Subcutaneous abdominal adipose tissue (tissue), 5 donors: ENCODE data around the gene SLC19A1.

ENCODE experiments used
- H3K27ac ChIP-seq: one replicate; pipeline ENCODE4 v1.7.0; 2013; ENCODE audit warnings: low read depth, mild to moderate bottlenecking, inconsistent platforms, low read length, moderate library complexity
- H3K27me3 ChIP-seq, 5 donors: one replicate each; pipeline ENCODE4 v1.7.0; 2013; ENCODE audit warnings: low read length in 5 of 5, inconsistent platforms in 1 of 5; ENCODE audit not compliant: control insufficient read depth in 5 of 5, insufficient read depth in 4 of 5
- H3K36me3 ChIP-seq, 5 donors: one replicate each; pipeline ENCODE4 v1.7.0; 2013; ENCODE audit warnings: low read length in 5 of 5; ENCODE audit not compliant: control insufficient read depth in 5 of 5, insufficient read depth in 5 of 5
- H3K4me1 ChIP-seq, 5 donors: one replicate each; pipeline ENCODE4 v1.7.0; 2013; ENCODE audit warnings: low read length in 5 of 5, mild to moderate bottlenecking in 3 of 5, moderate library complexity in 1 of 5; ENCODE audit not compliant: control insufficient read depth in 5 of 5, insufficient read depth in 5 of 5
- H3K4me3 ChIP-seq, 5 donors: one replicate each; pipeline ENCODE4 v1.7.0; 2013; ENCODE audit warnings: low read length in 5 of 5, low read depth in 1 of 5
- H3K9ac ChIP-seq, 5 donors: one replicate each; pipeline ENCODE4 v1.7.0; 2013; ENCODE audit warnings: low read length in 5 of 5, mild to moderate bottlenecking in 4 of 5, moderate library complexity in 3 of 5
- H3K9me3 ChIP-seq, 5 donors: one replicate each; pipeline ENCODE4 v1.7.0; 2013; ENCODE audit warnings: low read length in 5 of 5; ENCODE audit not compliant: control insufficient read depth in 5 of 5
- donor health status: healthy.
- donor health status: healthy.
- donor health status: healthy.
- donor health status: healthy.
- donor health status: healthy.

Gene SLC19A1

DNA sequence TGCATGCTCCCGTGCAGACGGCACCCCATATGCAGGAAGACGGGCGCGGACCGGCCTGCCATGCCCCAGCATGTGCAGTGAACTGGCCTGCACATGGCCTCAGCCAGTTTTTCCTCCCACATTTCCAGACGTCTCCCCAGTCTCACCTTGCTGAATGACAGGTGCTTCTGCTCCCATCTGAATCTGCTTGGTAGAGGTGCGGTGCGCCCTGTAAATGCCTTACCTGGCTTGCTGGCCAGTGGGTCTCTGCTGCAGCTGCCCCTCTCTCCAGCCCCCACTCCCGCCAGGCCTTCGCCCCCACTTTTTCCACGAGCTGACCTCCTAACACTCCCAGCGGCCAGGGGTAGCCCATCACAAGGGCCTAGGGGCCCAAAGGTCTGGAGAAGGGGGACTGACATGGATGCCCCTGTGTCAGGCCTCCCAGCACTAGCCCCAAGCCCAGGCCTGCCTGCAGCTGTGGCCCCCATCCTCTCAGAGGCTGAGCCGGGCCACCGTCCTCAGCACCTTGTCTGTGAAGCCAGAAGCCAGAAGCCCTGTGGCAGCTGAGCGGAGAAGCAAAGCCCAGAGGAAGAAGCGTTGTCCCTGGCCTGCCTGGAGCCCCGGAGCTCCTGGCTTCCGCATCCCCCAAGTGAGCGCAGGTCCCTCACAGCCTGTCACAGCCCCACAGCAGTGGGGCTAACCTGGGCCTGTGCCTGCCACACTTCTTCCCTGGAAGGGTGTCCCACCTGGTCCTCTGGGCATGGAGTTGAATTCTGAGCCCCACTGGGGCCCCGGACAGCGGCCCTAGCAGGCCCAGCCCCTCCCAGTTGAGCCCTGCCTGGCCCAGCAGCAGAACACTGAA lies 3.7 kb upstream of the SLC19A1 start:
- H3K4me1 ChIP-seq = peaks cover 5 to 48% (median 35%) of the 10 kb centered on the region in 5 donors
- no peaks in the 10 kb centered on the region for H3K36me3 ChIP-seq
- no peak overlapping the region for H3K4me3 ChIP-seq
- no peaks in the 10 kb centered on the region for H3K9me3 ChIP-seq
- H3K9ac ChIP-seq = no peak overlapping the region
- no peaks in the 10 kb centered on the region for H3K27me3 ChIP-seq
- no peak overlapping the region for H3K27ac ChIP-seq

DNA sequence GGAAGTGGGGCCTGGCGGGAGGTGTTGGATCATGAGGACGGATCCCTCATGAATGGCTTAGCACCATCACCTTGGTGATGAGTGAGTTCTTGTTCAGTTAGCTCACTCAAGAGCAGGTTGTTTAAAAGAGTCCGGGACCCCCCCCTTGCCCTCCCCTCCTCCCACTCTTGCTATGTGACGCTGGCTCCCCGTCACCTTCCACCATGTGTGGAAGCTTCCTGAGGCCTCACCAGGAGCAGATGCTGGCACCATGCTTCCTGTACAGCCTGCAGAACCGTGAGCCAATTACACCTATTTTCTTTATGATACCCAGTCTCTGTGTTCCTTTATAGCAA lies 3.0 kb upstream of the SLC19A1 start:
- H3K27ac ChIP-seq = no peak overlapping the region
- no peaks in the 10 kb centered on the region for H3K36me3 ChIP-seq
- peaks cover 5 to 47% (median 32%) of the 10 kb centered on the region in 5 donors for H3K4me1 ChIP-seq
- H3K9ac ChIP-seq = no peak overlapping the region
- H3K4me3 ChIP-seq = no peak overlapping the region
- H3K27me3 ChIP-seq = no peaks in the 10 kb centered on the region
- H3K9me3 ChIP-seq = no peaks in the 10 kb centered on the region

DNA sequence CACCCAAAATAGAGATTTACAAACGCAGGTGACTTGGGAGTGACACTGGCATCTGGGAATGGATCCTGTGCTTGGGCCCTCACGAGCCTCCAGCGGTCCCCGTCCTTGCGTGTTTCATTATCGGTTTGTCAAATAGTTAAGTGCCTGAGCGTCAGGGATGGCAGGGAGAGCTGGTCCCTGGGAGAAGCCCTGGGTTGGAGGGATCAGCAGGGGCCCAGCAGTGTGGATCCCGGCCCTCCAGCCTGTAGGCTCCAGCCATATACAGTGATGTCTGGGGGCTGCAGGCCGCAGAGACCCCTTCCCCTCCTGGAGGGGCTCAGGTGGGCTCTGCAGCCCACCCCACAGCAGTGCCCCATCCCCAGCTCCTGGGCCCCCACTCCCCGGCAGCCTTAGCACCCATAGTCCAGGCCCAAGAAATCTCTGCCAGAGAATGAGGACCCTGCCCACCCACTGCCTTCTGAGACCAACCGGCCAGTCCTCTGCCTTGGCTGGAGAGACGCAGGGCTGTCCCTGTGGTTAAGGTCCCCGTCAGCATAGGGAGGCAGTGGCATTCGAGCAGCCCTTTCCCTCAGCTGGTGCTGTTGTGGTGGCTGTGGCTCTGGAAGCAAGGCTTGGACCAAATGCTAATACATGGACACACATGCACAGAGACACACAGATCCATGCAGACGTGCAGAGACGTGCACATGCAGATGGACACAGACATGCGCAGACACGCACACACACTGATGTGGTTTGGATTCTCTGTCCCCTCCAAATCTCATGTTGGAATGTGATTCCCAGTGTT lies 2.4 kb upstream of the SLC19A1 start:
- Histone ChIP-seq H3K27ac (peak overlapping the region; percentile 85), H3K36me3 (no peaks in the 10 kb centered on the region), H3K4me1 (peaks cover 5 to 46% (median 32%) of the 10 kb centered on the region in 5 donors), H3K4me3 (no peak overlapping the region), H3K27me3 (no peaks in the 10 kb centered on the region), H3K9ac (peak overlapping the region in 1 of 5 donors; percentile 65), H3K9me3 (no peaks in the 10 kb centered on the region)

GRCh38 chr21:45543710-45544448 lies 1.6 kb upstream of the SLC19A1 start:
- Histone ChIP-seq H3K4me1 (peaks cover 2 to 41% (median 27%) of the 10 kb centered on the region in 5 donors), H3K9me3 (no peaks in the 10 kb centered on the region), H3K4me3 (no peak overlapping the region), H3K9ac (peak overlapping the region in 2 of 5 donors; percentile 50 to 65), H3K27ac (peak overlapping the region; percentile 85), H3K27me3 (no peaks in the 10 kb centered on the region), H3K36me3 (no peaks in the 10 kb centered on the region)

- peak overlapping the region in 4 of 5 donors; percentile 23 to 65 (median 42) for H3K9ac ChIP-seq
- H3K36me3 ChIP-seq = no peaks in the 10 kb centered on the region
- peaks cover 2 to 40% (median 27%) of the 10 kb centered on the region in 5 donors for H3K4me1 ChIP-seq
- no peaks in the 10 kb centered on the region for H3K9me3 ChIP-seq
- H3K27me3 ChIP-seq = no peaks in the 10 kb centered on the region
- H3K27ac ChIP-seq = peak overlapping the region; percentile 85
- peak overlapping the region in 2 of 5 donors; percentile 0 to 58 for H3K4me3 ChIP-seq
Observed at GRCh38 chr21:45543371-45543709, 1.1 kb upstream of the SLC19A1 start.

DNA sequence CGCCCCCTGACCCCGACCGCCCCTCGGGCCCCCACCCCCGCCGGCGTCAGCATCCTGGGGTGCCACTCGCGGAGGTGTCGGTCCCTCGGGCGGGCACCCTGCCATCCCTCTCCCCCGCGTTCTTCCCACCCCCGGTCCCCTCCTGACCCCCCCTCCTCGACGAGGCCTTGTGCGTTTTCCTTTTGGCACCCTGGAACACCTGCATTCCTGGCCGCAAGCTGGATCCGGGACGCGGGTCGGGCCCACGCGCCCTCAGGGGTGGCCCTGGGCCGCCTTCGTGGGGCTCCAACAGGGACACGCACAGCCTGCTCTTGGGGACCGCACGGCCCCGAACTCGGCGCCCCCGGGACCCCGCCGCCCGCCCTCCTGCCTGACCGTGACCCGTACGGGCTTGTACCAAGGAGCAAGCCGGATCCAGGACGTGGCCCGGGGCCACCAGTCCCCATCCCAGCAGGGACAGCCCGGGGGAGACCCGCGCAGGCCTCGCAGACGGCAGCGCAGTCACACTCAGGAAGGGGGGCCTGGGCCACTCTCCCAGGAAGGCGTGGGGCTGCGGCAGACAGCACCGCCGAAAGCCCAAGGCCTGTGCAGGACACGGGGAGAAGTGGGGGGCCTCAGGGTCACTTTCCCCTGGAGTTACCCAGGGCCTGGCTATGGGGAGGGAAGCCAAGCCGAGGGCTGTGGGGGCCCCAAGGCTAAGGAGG lies 579 bp upstream of the SLC19A1 start:
- Histone ChIP-seq H3K4me3 (peak overlapping the region in 3 of 5 donors; percentile 0 to 58 (median 44)), H3K4me1 (peaks cover 2 to 40% (median 27%) of the 10 kb centered on the region in 5 donors), H3K27me3 (no peaks in the 10 kb centered on the region), H3K27ac (peak overlapping the region; percentile 85), H3K36me3 (no peaks in the 10 kb centered on the region), H3K9me3 (no peaks in the 10 kb centered on the region), H3K9ac (peak overlapping the region in 4 of 5 donors; percentile 23 to 65 (median 42))

- Histone ChIP-seq H3K36me3 (no peaks in the 10 kb centered on the region), H3K9ac (peak overlapping the region in 1 of 5 donors; percentile 49), H3K4me3 (peak overlapping the region in 4 of 5 donors; percentile 46 to 58 (median 48)), H3K4me1 (peaks cover 2 to 40% (median 27%) of the 10 kb centered on the region in 5 donors), H3K9me3 (no peaks in the 10 kb centered on the region), H3K27ac (peak overlapping the region; percentile 62), H3K27me3 (no peaks in the 10 kb centered on the region)
Observed at GRCh38 chr21:45541221-45542039, 810 bp downstream of the SLC19A1 start.

DNA sequence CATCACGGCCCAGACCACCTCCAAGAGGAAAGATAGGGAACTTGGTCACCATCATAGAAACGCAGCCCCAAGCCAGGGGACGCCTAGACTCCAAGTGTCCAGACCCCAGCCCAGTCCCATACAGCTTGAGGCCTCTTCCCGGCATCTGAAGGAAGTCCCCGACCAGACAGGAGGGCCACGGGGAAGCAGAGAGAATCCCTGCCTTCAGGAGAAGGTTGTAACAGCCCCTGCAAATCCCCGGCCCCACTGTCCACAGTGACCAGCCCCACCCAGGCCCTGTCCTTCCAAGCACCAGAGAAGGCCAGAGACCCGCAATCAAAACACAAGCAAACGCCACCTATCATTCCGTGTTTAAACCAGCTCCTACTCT lies 1.7 kb downstream of the SLC19A1 start:
- H3K9ac ChIP-seq = no peak overlapping the region
- no peaks in the 10 kb centered on the region for H3K36me3 ChIP-seq
- no peak overlapping the region for H3K27ac ChIP-seq

More for the DNA sequence above, 1.7 kb downstream of the SLC19A1 start:
- no peaks in the 10 kb centered on the region for H3K27me3 ChIP-seq
- peaks cover 2 to 45% (median 29%) of the 10 kb centered on the region in 5 donors for H3K4me1 ChIP-seq
- H3K9me3 ChIP-seq = no peaks in the 10 kb centered on the region
- H3K4me3 ChIP-seq = no peak overlapping the region
